GM21619 (cell line): ENCODE measurements around the gene KRTAP5-11.
"Not testable (repeated sequence)": the region's sequence is repeated elsewhere in the genome, so short reads cannot be mapped to it uniquely, and the experiment has no call there.

Experiments
- ATAC-seq: cut with Tn5 transposase; IDR thresholded peaks from one replicate; pipeline ENCODE4 v1.9.1; 2021; ENCODE audit not compliant: unreplicated experiment

The KRTAP5-11 gene

GRCh38 chr11:71582309-71582895, at the start of gene KRTAP5-11:
TSS of gene KRTAP5-11 (minus strand) at chr11:71582875. CDS start at chr11:71582837, 38 bp downstream.
- no peak for ATAC-seq

GRCh38 chr11:71631551-71631950, 48.9 kb upstream of the KRTAP5-11 start:
- not testable (repeated sequence) for ATAC-seq

- ATAC-seq, result not testable (repeated sequence)
These were observed 47.4 kb upstream of the KRTAP5-11 start for GRCh38 chr11:71630071-71630470.

- ATAC-seq, result not testable (repeated sequence)
These were observed 46.3 kb upstream of the KRTAP5-11 start for GRCh38 chr11:71628943-71629342.

- ATAC-seq, result not testable (repeated sequence)
These were observed 40.6 kb upstream of the KRTAP5-11 start for GRCh38 chr11:71623226-71623625.

GRCh38 chr11:71622561-71622960, 39.9 kb upstream of the KRTAP5-11 start:
- not testable (repeated sequence) for ATAC-seq

- ATAC-seq, result not testable (repeated sequence)
These were observed 32.3 kb upstream of the KRTAP5-11 start for GRCh38 chr11:71615003-71615402.

- not testable (repeated sequence) for ATAC-seq
These were observed 31.8 kb upstream of the KRTAP5-11 start for GRCh38 chr11:71614366-71614917.

- not testable (repeated sequence) for ATAC-seq
These were observed 31.3 kb upstream of the KRTAP5-11 start for GRCh38 chr11:71613931-71614330.

GRCh38 chr11:71611218-71611910, 28.7 kb upstream of the KRTAP5-11 start:
- not testable (repeated sequence) for ATAC-seq

GRCh38 chr11:71608272-71608671, 25.6 kb upstream of the KRTAP5-11 start:
- ATAC-seq, result not testable (repeated sequence)

- not testable (repeated sequence) for ATAC-seq
These were observed 25.0 kb upstream of the KRTAP5-11 start for GRCh38 chr11:71607520-71608216.

GRCh38 chr11:71606853-71607519, 24.3 kb upstream of the KRTAP5-11 start:
- not testable (repeated sequence) for ATAC-seq

- ATAC-seq, result not testable (repeated sequence)
These were observed 22.3 kb upstream of the KRTAP5-11 start for GRCh38 chr11:71604798-71605488.

GRCh38 chr11:71603221-71603620, 20.5 kb upstream of the KRTAP5-11 start:
- not testable (repeated sequence) for ATAC-seq

- ATAC-seq, result not testable (repeated sequence)
These were observed 6.9 kb upstream of the KRTAP5-11 start for GRCh38 chr11:71589546-71589920.

GRCh38 chr11:71588822-71589545, 6.3 kb upstream of the KRTAP5-11 start:
- ATAC-seq, result not testable (repeated sequence)

GRCh38 chr11:71588314-71588713, 5.6 kb upstream of the KRTAP5-11 start:
- not testable (repeated sequence) for ATAC-seq

- ATAC-seq, result not testable (repeated sequence)
These were observed 3.0 kb upstream of the KRTAP5-11 start for GRCh38 chr11:71585673-71586072.

- ATAC-seq, result not testable (repeated sequence)
These were observed 294 bp upstream of the KRTAP5-11 start for GRCh38 chr11:71582969-71583368.
